A549 (cell line): ENCODE measurements around the gene UTS2B. TPM values are rescaled to one million over a fixed set of nuclear protein-coding genes. Genes with fewer than 3 reads are reported as not detected.

ENCODE experiments used
- ATAC-seq, 2 experiments: fragments of 200-7000 bp in 1 of 2; fragments of >200 bp in 1 of 2; cut with Nextera tagmentation in 1 of 2; cut with Tn5 transposase in 1 of 2; 3 replicates each; pipeline versions ENCODE4 v1.8.0 to v1.9.1; 2018 to 2020; ENCODE audit warnings: mild to moderate bottlenecking in 1 of 2, moderate library complexity in 1 of 2
- CTCF ChIA-PET: fragments of 300-600 bp; sonication (Branson Sonifier 250); formaldehyde crosslinking; extraction: SDS; loops from one replicate; lab custom pipeline; 2021; ENCODE audit warnings: antibody characterized with exemption, inconsistent platforms; lab: Yijun Ruan, JAX
- POLR2A ChIA-PET: fragments of 350-600 bp; formaldehyde crosslinking; extraction: SDS; loops from one replicate; lab custom pipeline; 2021; ENCODE audit warnings: antibody characterized with exemption, inconsistent platforms; lab: Yijun Ruan, JAX
- DNase-seq, 2 experiments: peaks; one replicate each; pipeline versions ENCODE4 v3.0.0 to v3.0.0-alpha.2; 2011 to 2016; ENCODE audit warnings: low read depth in 1 of 2, low spot score in 1 of 2
- FAIRE-seq: peaks from 2 replicates; lab custom pipeline; 2011; peaks lifted over from hg19 to GRCh38; lab: Jason Lieb, UNC
- H3K27ac ChIP-seq, 2 experiments: fragments of >200 bp; sonication (Bioruptor Twin); formaldehyde crosslinking; 3 replicates each; pipeline ENCODE4 v1.5.1; 2016 to 2017
- H3K4me1 ChIP-seq: fragments of >200 bp; sonication (Bioruptor Twin); formaldehyde crosslinking; 3 replicates; pipeline ENCODE4 v1.6.1; 2016
- H3K4me2 ChIP-seq: fragments of >200 bp; sonication (Bioruptor Twin); formaldehyde crosslinking; 3 replicates; pipeline ENCODE4 v1.6.1; 2016
- H3K4me3 ChIP-seq: fragments of >200 bp; sonication (Bioruptor Twin); formaldehyde crosslinking; 3 replicates; pipeline ENCODE4 v1.5.1; 2016
- H3K9me3 ChIP-seq: fragments of >200 bp; sonication (Bioruptor Twin); formaldehyde crosslinking; 3 replicates; pipeline ENCODE4 v1.6.1; 2016
- ATOH8 ChIP-seq: fragments of 250-450 bp; sonication (Bioruptor Pico); IDR thresholded peaks from 2 replicates; pipeline ENCODE4 v1.5.0; 2020; ENCODE audit warnings: low read depth, mild to moderate bottlenecking, moderate library complexity
- BHLHE40 ChIP-seq: IDR thresholded peaks from 2 replicates; pipeline ENCODE4 v1.6.1; 2012; ENCODE audit warnings: low read depth, low read length, inconsistent platforms
- CBX8 ChIP-seq: fragments of 200-600 bp; sonication (generic); IDR thresholded peaks from 2 replicates; pipeline ENCODE4 v1.6.1; 2016
- CHD4 ChIP-seq: fragments of 200-600 bp; sonication (generic); IDR thresholded peaks from 2 replicates; pipeline ENCODE4 v1.6.1; 2016; ENCODE audit warnings: antibody characterized with exemption, mild to moderate bottlenecking, borderline replicate concordance
- ESRRA ChIP-seq: fragments of 150-350 bp; IDR thresholded peaks from 2 replicates; pipeline ENCODE4 v1.6.1; 2014; ENCODE audit warnings: mild to moderate bottlenecking, low read length, borderline replicate concordance
- FOSB ChIP-seq: fragments of 250-450 bp; sonication (Bioruptor Pico); IDR thresholded peaks from 2 replicates; pipeline ENCODE4 v1.5.0; 2020; ENCODE audit warnings: mild to moderate bottlenecking, moderate library complexity
- FOSL2 ChIP-seq, 2 experiments: fragments of 450-650 bp in 1 of 2; fragments of >200 bp in 1 of 2; sonication (Bioruptor Twin) in 1 of 2; formaldehyde crosslinking; IDR thresholded peaks; 2 replicates each; pipeline versions ENCODE4 v1.5.0 to v1.6.1; 2016 to 2020; ENCODE audit warnings: mild to moderate bottlenecking in 1 of 2, moderate library complexity in 1 of 2
- FOXS1 ChIP-seq: fragments of 250-450 bp; sonication (Bioruptor Pico); IDR thresholded peaks from 2 replicates; pipeline ENCODE4 v1.5.0; 2020; ENCODE audit warnings: mild to moderate bottlenecking, moderate library complexity
- HDAC2 ChIP-seq: fragments of 200-600 bp; sonication (generic); IDR thresholded peaks from 2 replicates; pipeline ENCODE4 v1.6.1; 2016
- HOXB13 ChIP-seq: fragments of 250-450 bp; sonication (Bioruptor Pico); IDR thresholded peaks from 2 replicates; pipeline ENCODE4 v1.5.0; 2020; ENCODE audit warnings: low read depth, mild to moderate bottlenecking, moderate library complexity
- JUNB ChIP-seq: fragments of >200 bp; sonication (Bioruptor Twin); formaldehyde crosslinking; IDR thresholded peaks from 2 replicates; pipeline ENCODE4 v1.6.1; 2016
- MYC ChIP-seq: IDR thresholded peaks from 2 replicates; pipeline ENCODE4 v1.6.1; 2012; ENCODE audit warnings: mild to moderate bottlenecking, inconsistent platforms, low read length, improper control_type of control experiment, borderline replicate concordance
- NPAS2 ChIP-seq: fragments of 250-450 bp; sonication (Bioruptor Pico); IDR thresholded peaks from 2 replicates; pipeline ENCODE4 v1.8.0; 2022; ENCODE audit warnings: mild to moderate bottlenecking, moderate library complexity, borderline replicate concordance
- NR3C1 ChIP-seq: fragments of >200 bp; sonication (Bioruptor Twin); formaldehyde crosslinking; IDR thresholded peaks from 3 replicates; pipeline ENCODE4 v1.6.1; 2017
- PBX3 ChIP-seq: IDR thresholded peaks from 2 replicates; pipeline ENCODE4 v1.6.1; 2012
- PHF8 ChIP-seq: fragments of 200-600 bp; sonication (generic); IDR thresholded peaks from 2 replicates; pipeline ENCODE4 v1.6.1; 2016; ENCODE audit warnings: low read depth, mild to moderate bottlenecking, antibody characterized with exemption, moderate library complexity, borderline replicate concordance
- POLR2AphosphoS2 ChIP-seq: conservative IDR thresholded peaks from 2 replicates; pipeline ENCODE4 v1.6.1; 2012; ENCODE audit warnings: low read length, improper control_type of control experiment, inconsistent platforms
- RAD21 ChIP-seq, 2 experiments: fragments of >200 bp in 1 of 2; sonication (Bioruptor Twin) in 1 of 2; formaldehyde crosslinking in 1 of 2; IDR thresholded peaks in 1 of 2; conservative IDR thresholded peaks in 1 of 2; 2 replicates in 1 of 2; 3 replicates in 1 of 2; pipeline ENCODE4 v1.6.1; 2012 to 2018; ENCODE audit warnings: inconsistent platforms in 1 of 2
- RFX5 ChIP-seq: fragments of 450-650 bp; IDR thresholded peaks from 2 replicates; pipeline ENCODE4 v1.7.1; 2014; ENCODE audit warnings: antibody characterized with exemption, mild to moderate bottlenecking, moderate library complexity
- SMC3 ChIP-seq: fragments of >200 bp; sonication (Bioruptor Twin); formaldehyde crosslinking; IDR thresholded peaks from 3 replicates; pipeline ENCODE4 v1.6.1; 2018; ENCODE audit warnings: inconsistent platforms
- SREBF2 ChIP-seq: fragments of 450-650 bp; IDR thresholded peaks from 2 replicates; pipeline ENCODE4 v1.6.1; 2014; ENCODE audit warnings: mild to moderate bottlenecking, moderate library complexity
- ZFP36 ChIP-seq: fragments of 450-650 bp; IDR thresholded peaks from 2 replicates; pipeline ENCODE4 v1.6.1; 2014; ENCODE audit warnings: borderline replicate concordance; ENCODE audit not compliant: partially characterized antibody
- ZNF302 ChIP-seq: fragments of 250-450 bp; sonication (Bioruptor Pico); IDR thresholded peaks from 2 replicates; pipeline ENCODE4 v1.9.0; 2021; ENCODE audit warnings: inconsistent platforms, mild to moderate bottlenecking, moderate library complexity
- ZSCAN20 ChIP-seq: fragments of 250-450 bp; sonication (Bioruptor Pico); IDR thresholded peaks from 2 replicates; pipeline ENCODE4 v1.8.0; 2022; ENCODE audit warnings: mild to moderate bottlenecking, moderate library complexity
- WGBS: methylation state at CpG from one replicate; pipeline ENCODE4 v1.1.6; 2017; ENCODE audit errors: missing lambda C conversion rate; 5-methylcytosine and 5-hydroxymethylcytosine counted together
- polyA plus RNA-seq, 4 experiments: library from polyadenylated mRNA; depleted of rRNA in 3 of 4; stranded (reverse); fragments of >200 nt; fragmentation: RNase III in 1 of 4; extraction: RNeasy Plus Mini Kit Qiagen cat#74134 plus additional on column Dnase treatment in 1 of 4; gene quantifications; 2 replicates in 3 of 4; 3 replicates in 1 of 4; pipeline ENCODE4 v1.2.3, GENCODE V29; 2011 to 2017

Gene UTS2B
- polyA plus RNA-seq, 2 of the 4 experiments (the other 2 are of a cell fraction): 0.16 TPM; not detected in 1

- no peak for FAIRE-seq
- Histone ChIP-seq H3K4me3 (no peak overlapping the region), H3K27ac (no peak overlapping the region), H3K9me3 (no peaks in the 10 kb centered on the region), H3K4me2 (no peak overlapping the region), H3K4me1 (no peaks in the 10 kb centered on the region)
- ATAC-seq: no peak
- 58% methylated on average over 5 of the region's 5 CpGs for WGBS
- ChIA-PET CTCF (no interaction called here), POLR2A (no interaction called here)
- TF ChIP-seq FOXS1 (CRISPR knock-in tag) (no peak), RAD21 (conservative IDR thresholded peaks at IDR 0.05 in 1 of 2, IDR thresholded peaks at IDR 0.05 in 1 of 2) (peak in 1 of 2 experiments; percentile 10; a peak in 1 of 5 replicates), SREBF2 (no peak), ZNF302 (CRISPR knock-in tag) (no peak)
- DNase-seq: peak in 1 of 2 experiments; percentile 6
These were observed 109.4 kb downstream of the UTS2B start for GRCh38 chr3:191220908-191221307.

GRCh38 chr3:191217301-191217700 lies 113.0 kb downstream of the UTS2B start:
- H3K27ac ChIP-seq: no peak overlapping the region
- WGBS: 6% methylated on average over 1 of the region's 1 CpG
- no peak overlapping the region for H3K4me2 ChIP-seq
- TF ChIP-seq PBX3 (no peak), BHLHE40 (no peak), FOSB (CRISPR knock-in tag) (no peak), HDAC2 (no peak), ATOH8 (CRISPR knock-in tag) (no peak), CBX8 (no peak), POLR2AphosphoS2 (no peak), HOXB13 (CRISPR knock-in tag) (no peak), ZFP36 (no peak), CHD4 (no peak), ZSCAN20 (CRISPR knock-in tag) (no peak), FOSL2 (IDR thresholded peaks at IDR 0.05) (no peak), FOSL2 (CRISPR knock-in tag; IDR thresholded peaks at IDR 0.05) (no peak), RFX5 (no peak), PHF8 (no peak), ESRRA (no peak), JUNB (no peak), SMC3 (no peak), NPAS2 (CRISPR knock-in tag) (no peak), MYC (no peak), NR3C1 (no peak)
- H3K4me3 ChIP-seq: no peak overlapping the region
- DNase-seq: no peak
- ChIA-PET CTCF (no interaction called here), POLR2A (no interaction called here)
- H3K4me1 ChIP-seq: no peaks in the 10 kb centered on the region
- no peak for FAIRE-seq
- no peak for ATAC-seq
- no peaks in the 10 kb centered on the region for H3K9me3 ChIP-seq

Other genes starting within 250 kb of the UTS2B start
- not detected in 2 replicates for gene OSTN, start 131.3 kb downstream of the UTS2B start, polyA plus RNA-seq (2011; rRNA removed)
- not detected in 3 replicates for gene OSTN, start 131.3 kb downstream of the UTS2B start, polyA plus RNA-seq (2017; fragmentation: RNase III; extraction: RNeasy Plus Mini Kit Qiagen cat#74134 plus additional on column Dnase treatment)
- 30.0 and 43.8 TPM in 2 replicates for gene CCDC50, start 1.1 kb downstream of the UTS2B start, polyA plus RNA-seq (2011; rRNA removed)
- gene CCDC50, start 1.1 kb downstream of the UTS2B start, polyA plus RNA-seq (2017; fragmentation: RNase III; extraction: RNeasy Plus Mini Kit Qiagen cat#74134 plus additional on column Dnase treatment): 20.1 to 22.6 TPM (median 20.9 TPM) in 3 replicates
- not detected in 2 replicates for gene PYDC2, start 130.6 kb upstream of the UTS2B start, polyA plus RNA-seq (2011; rRNA removed)
- gene PYDC2, start 130.6 kb upstream of the UTS2B start, polyA plus RNA-seq (2017; fragmentation: RNase III; extraction: RNeasy Plus Mini Kit Qiagen cat#74134 plus additional on column Dnase treatment): not detected in 3 replicates